ENCODE results near the gene EIF4G3.
"Not testable (repeated sequence)": the region's sequence is repeated elsewhere in the genome, so short reads cannot be mapped to it uniquely, and the experiment has no call there.

EIF4G3 gene

GRCh38 chr1:20875198-20875973 is 301.3 kb downstream of the EIF4G3 start:
- no peak overlapping the region for H3K27ac ChIP-seq (ENCODE audit: low read depth, low read length)
- no peaks in the 10 kb centered on the region for H3K4me1 ChIP-seq (ENCODE audit: control insufficient read depth, insufficient read depth, low read length)
- no peak overlapping the region for H3K4me3 ChIP-seq (ENCODE audit: low read depth, low read length)
- no peaks in the 10 kb centered on the region for H3K27me3 ChIP-seq (ENCODE audit: control insufficient read depth, insufficient read depth, low read length)
- no peak overlapping the region for H3K9ac ChIP-seq (ENCODE audit: low read depth, low read length)
- H3K36me3 ChIP-seq (ENCODE audit: control insufficient read depth, insufficient read depth, low read length): peaks cover 26% of the 10 kb centered on the region
- no peaks in the 10 kb centered on the region for H3K9me3 ChIP-seq (ENCODE audit: control insufficient read depth, insufficient read depth, low read length)

- Histone ChIP-seq H3K4me1 (ENCODE audit: control insufficient read depth, insufficient read depth, low read length) (no peaks in the 10 kb centered on the region), H3K4me3 (ENCODE audit: low read depth, low read length) (no peak overlapping the region), H3K9ac (ENCODE audit: low read depth, low read length) (no peak overlapping the region), H3K27me3 (ENCODE audit: control insufficient read depth, insufficient read depth, low read length) (no peaks in the 10 kb centered on the region), H3K9me3 (ENCODE audit: control insufficient read depth, insufficient read depth, low read length) (no peaks in the 10 kb centered on the region), H3K27ac (ENCODE audit: low read depth, low read length) (no peak overlapping the region), H3K36me3 (ENCODE audit: control insufficient read depth, insufficient read depth, low read length) (0 out of 2 replicates have a peak, but pooled peaks cover 7% of the 10 kb centered on the region)
Observed at GRCh38 chr1:20873311-20873710, 303.4 kb downstream of the EIF4G3 start.

GRCh38 chr1:20871419-20871818 is 305.3 kb downstream of the EIF4G3 start:
- Histone ChIP-seq H3K9me3 (ENCODE audit: control insufficient read depth, insufficient read depth, low read length) (no peaks in the 10 kb centered on the region), H3K27ac (ENCODE audit: low read depth, low read length) (no peak overlapping the region), H3K27me3 (ENCODE audit: control insufficient read depth, insufficient read depth, low read length) (no peaks in the 10 kb centered on the region), H3K9ac (ENCODE audit: low read depth, low read length) (no peak overlapping the region), H3K4me1 (ENCODE audit: control insufficient read depth, insufficient read depth, low read length) (no peaks in the 10 kb centered on the region), H3K4me3 (ENCODE audit: low read depth, low read length) (no peak overlapping the region), H3K36me3 (ENCODE audit: control insufficient read depth, insufficient read depth, low read length) (0 out of 2 replicates have a peak, but pooled peaks cover 7% of the 10 kb centered on the region)

GRCh38 chr1:20870718-20871117 is 306.0 kb downstream of the EIF4G3 start:
- no peak overlapping the region for H3K4me3 ChIP-seq (ENCODE audit: low read depth, low read length)
- no peak overlapping the region for H3K9ac ChIP-seq (ENCODE audit: low read depth, low read length)
- H3K27ac ChIP-seq (ENCODE audit: low read depth, low read length): no peak overlapping the region
- H3K4me1 ChIP-seq (ENCODE audit: control insufficient read depth, insufficient read depth, low read length): no peaks in the 10 kb centered on the region
- H3K27me3 ChIP-seq (ENCODE audit: control insufficient read depth, insufficient read depth, low read length): no peaks in the 10 kb centered on the region
- 0 out of 2 replicates have a peak, but pooled peaks cover 8% of the 10 kb centered on the region for H3K36me3 ChIP-seq (ENCODE audit: control insufficient read depth, insufficient read depth, low read length)
- H3K9me3 ChIP-seq (ENCODE audit: control insufficient read depth, insufficient read depth, low read length): no peaks in the 10 kb centered on the region

GRCh38 chr1:20868263-20868662 is 308.4 kb downstream of the EIF4G3 start:
- H3K27ac ChIP-seq (ENCODE audit: low read depth, low read length): no peak overlapping the region
- no peak overlapping the region for H3K9ac ChIP-seq (ENCODE audit: low read depth, low read length)
- H3K27me3 ChIP-seq (ENCODE audit: control insufficient read depth, insufficient read depth, low read length): no peaks in the 10 kb centered on the region
- peaks cover 23% of the 10 kb centered on the region for H3K36me3 ChIP-seq (ENCODE audit: control insufficient read depth, insufficient read depth, low read length)
- H3K4me1 ChIP-seq (ENCODE audit: control insufficient read depth, insufficient read depth, low read length): no peaks in the 10 kb centered on the region
- no peak overlapping the region for H3K4me3 ChIP-seq (ENCODE audit: low read depth, low read length)
- no peaks in the 10 kb centered on the region for H3K9me3 ChIP-seq (ENCODE audit: control insufficient read depth, insufficient read depth, low read length)

DNA sequence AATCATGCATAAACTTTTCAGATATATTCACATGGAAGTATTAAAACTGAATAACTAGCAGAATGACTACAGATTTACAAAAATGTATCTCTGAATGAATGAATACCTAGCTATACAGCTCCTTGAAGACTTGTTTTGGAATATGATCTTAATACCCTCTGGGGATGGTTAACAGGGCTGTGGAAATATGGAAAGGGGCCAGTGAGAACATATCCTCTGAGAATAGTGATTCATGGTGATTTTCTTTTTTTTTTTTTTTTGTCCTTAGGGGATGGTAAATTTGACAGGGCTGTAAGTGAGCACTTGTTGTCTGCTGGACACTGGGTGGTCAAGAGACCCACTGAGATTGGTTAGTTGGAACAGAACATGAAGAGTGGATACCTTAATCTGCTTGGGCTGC is 308.9 kb downstream of the EIF4G3 start:
- H3K4me3 ChIP-seq (ENCODE audit: low read depth, low read length): no peak overlapping the region
- no peaks in the 10 kb centered on the region for H3K27me3 ChIP-seq (ENCODE audit: control insufficient read depth, insufficient read depth, low read length)
- no peak overlapping the region for H3K9ac ChIP-seq (ENCODE audit: low read depth, low read length)
- no peaks in the 10 kb centered on the region for H3K4me1 ChIP-seq (ENCODE audit: control insufficient read depth, insufficient read depth, low read length)
- no peak overlapping the region for H3K27ac ChIP-seq (ENCODE audit: low read depth, low read length)
- H3K9me3 ChIP-seq (ENCODE audit: control insufficient read depth, insufficient read depth, low read length): no peaks in the 10 kb centered on the region
- peaks cover 26% of the 10 kb centered on the region for H3K36me3 ChIP-seq (ENCODE audit: control insufficient read depth, insufficient read depth, low read length)

GRCh38 chr1:20867062-20867461 is 309.6 kb downstream of the EIF4G3 start:
- H3K27me3 ChIP-seq (ENCODE audit: control insufficient read depth, insufficient read depth, low read length): no peaks in the 10 kb centered on the region
- H3K4me3 ChIP-seq (ENCODE audit: low read depth, low read length): no peak overlapping the region
- H3K4me1 ChIP-seq (ENCODE audit: control insufficient read depth, insufficient read depth, low read length): no peaks in the 10 kb centered on the region
- peaks cover 33% of the 10 kb centered on the region for H3K36me3 ChIP-seq (ENCODE audit: control insufficient read depth, insufficient read depth, low read length)
- no peak overlapping the region for H3K27ac ChIP-seq (ENCODE audit: low read depth, low read length)
- H3K9ac ChIP-seq (ENCODE audit: low read depth, low read length): no peak overlapping the region
- H3K9me3 ChIP-seq (ENCODE audit: control insufficient read depth, insufficient read depth, low read length): no peaks in the 10 kb centered on the region

DNA sequence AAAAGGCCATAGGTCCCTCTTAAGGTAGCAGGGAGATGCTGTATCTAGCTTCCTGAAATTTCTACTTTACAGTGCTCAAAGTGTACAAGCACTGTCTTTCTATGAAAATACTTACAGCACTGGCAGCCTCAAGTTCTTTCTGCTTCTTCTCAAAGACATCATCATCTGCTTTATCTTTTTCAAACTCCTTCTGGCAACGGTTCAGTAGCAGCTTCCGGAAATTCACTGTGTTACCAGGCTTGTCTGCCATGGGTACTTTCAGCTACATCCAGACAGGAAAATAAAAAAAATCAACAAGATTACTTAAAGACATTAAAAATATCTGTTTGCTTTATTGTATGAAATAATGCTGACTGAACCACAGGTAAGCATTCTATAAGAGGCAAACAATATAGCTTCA is 311.7 kb downstream of the EIF4G3 start:
- H3K27ac ChIP-seq (ENCODE audit: low read depth, low read length): no peak overlapping the region
- H3K9ac ChIP-seq (ENCODE audit: low read depth, low read length): no peak overlapping the region
- H3K4me3 ChIP-seq (ENCODE audit: low read depth, low read length): no peak overlapping the region
- H3K36me3 ChIP-seq (ENCODE audit: control insufficient read depth, insufficient read depth, low read length): peaks cover 52% of the 10 kb centered on the region
- H3K27me3 ChIP-seq (ENCODE audit: control insufficient read depth, insufficient read depth, low read length): no peaks in the 10 kb centered on the region
- H3K9me3 ChIP-seq (ENCODE audit: control insufficient read depth, insufficient read depth, low read length): no peaks in the 10 kb centered on the region
- no peaks in the 10 kb centered on the region for H3K4me1 ChIP-seq (ENCODE audit: control insufficient read depth, insufficient read depth, low read length)

DNA sequence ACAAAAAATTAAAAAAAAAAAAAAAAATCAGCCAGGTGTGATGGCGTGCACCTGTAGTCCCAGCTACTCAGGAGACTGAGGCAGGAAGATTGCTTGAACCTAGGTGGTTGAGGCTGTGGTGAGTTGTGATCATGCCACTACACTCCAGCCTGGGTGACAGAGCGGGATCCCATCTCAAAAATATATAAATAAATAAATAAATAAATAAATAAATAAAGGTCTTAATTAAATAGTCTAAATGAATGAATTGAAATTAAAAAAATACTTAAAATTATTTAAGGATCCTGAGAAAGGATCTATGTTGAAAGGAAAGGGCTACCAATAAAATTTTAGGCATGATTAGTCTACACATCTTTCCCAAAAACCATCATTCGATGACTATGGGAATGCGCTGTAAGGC is 322.2 kb downstream of the EIF4G3 start:
- Histone ChIP-seq H3K4me3 (ENCODE audit: low read depth, low read length) (no peak overlapping the region), H3K27me3 (ENCODE audit: control insufficient read depth, insufficient read depth, low read length) (no peaks in the 10 kb centered on the region), H3K4me1 (ENCODE audit: control insufficient read depth, insufficient read depth, low read length) (no peaks in the 10 kb centered on the region), H3K27ac (ENCODE audit: low read depth, low read length) (no peak overlapping the region), H3K9ac (ENCODE audit: low read depth, low read length) (no peak overlapping the region), H3K36me3 (ENCODE audit: control insufficient read depth, insufficient read depth, low read length) (peaks cover 92% of the 10 kb centered on the region), H3K9me3 (ENCODE audit: control insufficient read depth, insufficient read depth, low read length) (no peaks in the 10 kb centered on the region)

DNA sequence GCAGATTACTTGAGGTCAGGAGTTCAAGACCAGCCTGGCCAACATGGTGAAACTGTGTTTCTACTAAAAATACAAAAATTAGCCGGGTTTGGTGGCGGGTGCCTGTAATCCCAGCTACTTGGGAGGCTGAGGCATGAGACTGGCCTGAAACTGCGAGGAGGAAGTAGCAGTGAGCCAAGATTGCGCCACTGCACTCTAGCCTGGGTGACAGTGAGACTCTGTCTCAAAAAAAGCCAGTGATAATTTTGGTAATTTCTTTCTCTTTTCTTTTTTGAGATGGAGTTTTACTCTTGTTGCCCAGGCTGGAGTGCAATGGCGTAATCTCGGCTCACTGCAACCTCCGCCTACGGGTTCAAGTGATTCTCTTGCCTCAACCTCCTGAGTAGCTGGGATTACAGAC is 324.9 kb downstream of the EIF4G3 start:
- not testable (repeated sequence) for H3K9ac ChIP-seq (ENCODE audit: low read depth, low read length); H3K4me1 ChIP-seq (ENCODE audit: control insufficient read depth, insufficient read depth, low read length); H3K27ac ChIP-seq (ENCODE audit: low read depth, low read length); H3K4me3 ChIP-seq (ENCODE audit: low read depth, low read length); H3K27me3 ChIP-seq (ENCODE audit: control insufficient read depth, insufficient read depth, low read length); H3K9me3 ChIP-seq (ENCODE audit: control insufficient read depth, insufficient read depth, low read length)
- H3K36me3 ChIP-seq (ENCODE audit: control insufficient read depth, insufficient read depth, low read length): peaks cover 95% of the 10 kb centered on the region

- Histone ChIP-seq H3K27ac (ENCODE audit: low read depth, low read length) (no peak overlapping the region), H3K27me3 (ENCODE audit: control insufficient read depth, insufficient read depth, low read length) (no peaks in the 10 kb centered on the region), H3K9ac (ENCODE audit: low read depth, low read length) (no peak overlapping the region), H3K4me1 (ENCODE audit: control insufficient read depth, insufficient read depth, low read length) (no peaks in the 10 kb centered on the region), H3K36me3 (ENCODE audit: control insufficient read depth, insufficient read depth, low read length) (peaks cover 87% of the 10 kb centered on the region), H3K9me3 (ENCODE audit: control insufficient read depth, insufficient read depth, low read length) (no peaks in the 10 kb centered on the region), H3K4me3 (ENCODE audit: low read depth, low read length) (no peak overlapping the region)
Observed at GRCh38 chr1:20850021-20850420, 326.7 kb downstream of the EIF4G3 start.

Measured in HUES48 (cell line).